ENCODE data around the gene CARF.

GRCh38 chr2:203003716-203004115 is 91.6 kb downstream of the CARF start:
- TF ChIP-seq SIN3A (IDR thresholded peaks at IDR 0.05; ENCODE audit: borderline replicate concordance, low read depth, low read length) (no peak), POLR2AphosphoS5 (IDR thresholded peaks at IDR 0.05; ENCODE audit: low read depth, low read length) (no peak), TAF1 (IDR thresholded peaks at IDR 0.05; ENCODE audit: borderline replicate concordance, low read depth, low read length) (no peak), EP300 (IDR thresholded peaks at IDR 0.05; ENCODE audit: borderline replicate concordance in 1 of 2, low read depth in 1 of 2, low read length in 1 of 2) (no peak), CTCF (IDR thresholded peaks at IDR 0.05) (no peak), GABPA (IDR thresholded peaks at IDR 0.05; ENCODE audit: low read depth) (no peak), REST (IDR thresholded peaks at IDR 0.05; ENCODE audit: low read depth, low read length) (no peak), YY1 (IDR thresholded peaks at IDR 0.05; ENCODE audit: low read depth) (no peak), ZBTB33 (IDR thresholded peaks at IDR 0.05; ENCODE audit: borderline replicate concordance, low read depth) (no peak), RFX5 (IDR thresholded peaks at IDR 0.05; ENCODE audit: low read length) (no peak), EZH2phosphoT487 (IDR thresholded peaks at IDR 0.05; ENCODE audit: borderline replicate concordance, low read depth) (no peak)
- TF ChIP-seq, protein P1, sequence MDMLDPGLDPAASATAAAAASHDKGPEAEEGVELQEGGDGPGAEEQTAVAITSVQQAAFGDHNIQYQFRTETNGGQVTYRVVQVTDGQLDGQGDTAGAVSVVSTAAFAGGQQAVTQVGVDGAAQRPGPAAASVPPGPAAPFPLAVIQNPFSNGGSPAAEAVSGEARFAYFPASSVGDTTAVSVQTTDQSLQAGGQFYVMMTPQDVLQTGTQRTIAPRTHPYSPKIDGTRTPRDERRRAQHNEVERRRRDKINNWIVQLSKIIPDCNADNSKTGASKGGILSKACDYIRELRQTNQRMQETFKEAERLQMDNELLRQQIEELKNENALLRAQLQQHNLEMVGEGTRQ (IDR thresholded peaks at IDR 0.05; ENCODE audit: borderline replicate concordance, low read depth, low read length), result no peak
- TF ChIP-seq, protein P2, sequence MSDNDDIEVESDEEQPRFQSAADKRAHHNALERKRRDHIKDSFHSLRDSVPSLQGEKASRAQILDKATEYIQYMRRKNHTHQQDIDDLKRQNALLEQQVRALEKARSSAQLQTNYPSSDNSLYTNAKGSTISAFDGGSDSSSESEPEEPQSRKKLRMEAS (IDR thresholded peaks at IDR 0.05; ENCODE audit: low read depth), result no peak

Measured in SK-N-SH (cell line).